HepG2 (cell line): ENCODE measurements around the gene SNAI3. TPM values are rescaled to one million over a fixed set of nuclear protein-coding genes. Genes with fewer than 3 reads are reported as not detected.

Source experiments
- ARHGAP35 ChIP-seq: sonication (generic); formaldehyde crosslinking; IDR thresholded peaks from 2 replicates; pipeline ENCODE4 v1.9.0; 2022; ENCODE audit warnings: mild to moderate bottlenecking, inconsistent platforms, moderate library complexity, missing genetic modification reagents, borderline replicate concordance
- ATF7 ChIP-seq, 2 experiments: fragments of 450-650 bp in 1 of 2; sonication (generic) in 1 of 2; formaldehyde crosslinking in 1 of 2; IDR thresholded peaks; 2 replicates each; pipeline versions ENCODE4 v1.4.0 to v1.6.1; 2016 to 2020; ENCODE audit warnings: antibody characterized with exemption in 1 of 2, mild to moderate bottlenecking in 1 of 2, missing genetic modification reagents in 1 of 2
- BRCA1 ChIP-seq: sonication (generic); formaldehyde crosslinking; IDR thresholded peaks from 2 replicates; pipeline ENCODE4 v1.4.0; 2020; ENCODE audit warnings: missing genetic modification reagents
- CEBPG ChIP-seq: IDR thresholded peaks from 2 replicates; pipeline ENCODE4 v1.6.1; 2016
- ELF4 ChIP-seq: sonication (generic); formaldehyde crosslinking; IDR thresholded peaks from 2 replicates; pipeline ENCODE4 v1.5.0; 2020; ENCODE audit warnings: missing genetic modification reagents, mild to moderate bottlenecking, moderate library complexity, borderline replicate concordance
- ESRRA ChIP-seq: sonication (generic); formaldehyde crosslinking; IDR thresholded peaks from 2 replicates; pipeline ENCODE4 v1.5.1; 2020; ENCODE audit warnings: mild to moderate bottlenecking, low read depth, missing genetic modification reagents
- KLF11 ChIP-seq: IDR thresholded peaks from 2 replicates; pipeline ENCODE4 v1.6.1; 2016; ENCODE audit warnings: missing compliant biosample characterization
- LCORL ChIP-seq, 2 experiments: fragments of 450-650 bp in 1 of 2; sonication (generic) in 1 of 2; formaldehyde crosslinking in 1 of 2; IDR thresholded peaks; 2 replicates each; pipeline versions ENCODE4 v1.5.0 to v1.6.1; 2017 to 2020; ENCODE audit warnings: antibody characterized with exemption in 1 of 2, missing genetic modification reagents in 1 of 2
- MED8 ChIP-seq: sonication (generic); formaldehyde crosslinking; IDR thresholded peaks from 2 replicates; pipeline ENCODE4 v1.8.1; 2023; ENCODE audit warnings: mild to moderate bottlenecking, missing genetic modification reagents; ENCODE audit not compliant: insufficient replicate concordance
- NKX3-1 ChIP-seq: sonication (generic); formaldehyde crosslinking; IDR thresholded peaks from 2 replicates; pipeline ENCODE4 v1.5.0; 2020; ENCODE audit warnings: missing genetic modification reagents
- PRPF4 ChIP-seq: fragments of 200-400 bp; formaldehyde crosslinking; IDR thresholded peaks from 2 replicates; pipeline ENCODE4 v1.6.1; 2016; ENCODE audit warnings: low read length, low read depth; ENCODE audit not compliant: poor library complexity, severe bottlenecking
- RNF219 ChIP-seq: sonication (generic); formaldehyde crosslinking; IDR thresholded peaks from 2 replicates; pipeline ENCODE4 v1.5.0; 2020; ENCODE audit warnings: mild to moderate bottlenecking, missing genetic modification reagents
- TAF1 ChIP-seq: sonication (generic); formaldehyde crosslinking; IDR thresholded peaks from 2 replicates; pipeline ENCODE4 v1.4.0; 2020; ENCODE audit warnings: missing genetic modification reagents
- TEAD3 ChIP-seq: optimal IDR thresholded peaks from 2 replicates; pipeline ENCODE3; 2016; ENCODE audit warnings: borderline replicate concordance
- THAP7 ChIP-seq: sonication (generic); formaldehyde crosslinking; IDR thresholded peaks from 2 replicates; pipeline ENCODE4 v1.8.1; 2023; ENCODE audit warnings: mild to moderate bottlenecking, missing genetic modification reagents
- THAP9 ChIP-seq: sonication (generic); formaldehyde crosslinking; IDR thresholded peaks from 2 replicates; pipeline ENCODE4; 2020; ENCODE audit warnings: missing genetic modification reagents, mild to moderate bottlenecking, borderline replicate concordance
- TOE1 ChIP-seq: sonication (generic); formaldehyde crosslinking; IDR thresholded peaks from 2 replicates; pipeline ENCODE4 v1.4.0; 2020; ENCODE audit warnings: mild to moderate bottlenecking, missing genetic modification reagents
- ZBTB7A ChIP-seq: sonication (generic); formaldehyde crosslinking; IDR thresholded peaks from 2 replicates; pipeline ENCODE4 v1.8.0; 2022; ENCODE audit warnings: mild to moderate bottlenecking, missing genetic modification reagents
- ZNF180 ChIP-seq: sonication (generic); formaldehyde crosslinking; IDR thresholded peaks from 2 replicates; pipeline ENCODE4 v1.4.0; 2020; ENCODE audit warnings: low read depth, missing genetic modification reagents, borderline replicate concordance
- ZNF446 ChIP-seq: sonication (generic); formaldehyde crosslinking; IDR thresholded peaks from 2 replicates; pipeline ENCODE4 v1.5.0; 2020; ENCODE audit warnings: mild to moderate bottlenecking, missing genetic modification reagents
- ZNF619 ChIP-seq: sonication (generic); formaldehyde crosslinking; IDR thresholded peaks from 2 replicates; pipeline ENCODE4 v1.4.0; 2020; ENCODE audit warnings: mild to moderate bottlenecking, missing genetic modification reagents
- ZNF660 ChIP-seq: sonication (generic); formaldehyde crosslinking; IDR thresholded peaks from 2 replicates; pipeline ENCODE4 v1.5.1; 2020; ENCODE audit warnings: mild to moderate bottlenecking, low read depth, missing genetic modification reagents, borderline replicate concordance
- ZSCAN31 ChIP-seq: sonication (generic); formaldehyde crosslinking; IDR thresholded peaks from 2 replicates; pipeline ENCODE4 v1.5.0; 2020; ENCODE audit warnings: low read depth, mild to moderate bottlenecking, missing genetic modification reagents
- polyA plus RNA-seq, 8 experiments: library from polyadenylated mRNA; depleted of rRNA in 3 of 8; stranded (reverse) in 7 of 8; unstranded in 1 of 8; fragments of >200 nt; fragmentation: Illumina TruSeq in 4 of 8; extraction: Trizol in 4 of 8; gene quantifications; 2 replicates each; pipeline versions ENCODE4 v1.2.1 to v1.2.3, GENCODE V29; 2011 to 2016; ENCODE audit warnings: low read depth in 4 of 8, missing spikeins in 1 of 8, mixed read lengths in 1 of 8; ENCODE audit not compliant: insufficient read depth in 1 of 8
- total RNA-seq, 5 experiments: library from RNA; depleted of rRNA; stranded (reverse); fragments of >200 nt; fragmentation: Illumina TruSeq; extraction: Trizol; gene quantifications; 2 replicates each; pipeline ENCODE4 v1.2.3, GENCODE V29; 2016; ENCODE audit warnings: low read depth in 1 of 5
- TF ChIP-seq, protein P1 (sequence below): sonication (generic); formaldehyde crosslinking; IDR thresholded peaks from 2 replicates; pipeline ENCODE4 v1.8.0; 2022; ENCODE audit warnings: mild to moderate bottlenecking, missing genetic modification reagents; ENCODE audit not compliant: insufficient replicate concordance

The SNAI3 gene
- total and polyA plus RNA-seq, 2 of the 13 experiments (the other 11 are each of a cell fraction or from before 2014, with no cell fraction given): 0.09 to 0.18 TPM

- TF ChIP-seq THAP9 (CRISPR knock-in tag) (no peak), PRPF4 (no peak), KLF11 (no peak), ZSCAN31 (CRISPR knock-in tag) (no peak), MED8 (CRISPR knock-in tag) (no peak), CEBPG (no peak), ESRRA (CRISPR knock-in tag) (no peak), ZNF619 (CRISPR knock-in tag) (no peak), ZNF180 (CRISPR knock-in tag) (no peak), ARHGAP35 (no peak; the same call in 1 of the 2 replicates), TOE1 (CRISPR knock-in tag) (no peak), RNF219 (CRISPR knock-in tag) (no peak), ATF7 (IDR thresholded peaks at IDR 0.05) (no peak), ATF7 (CRISPR knock-in tag; IDR thresholded peaks at IDR 0.05) (no peak), BRCA1 (no peak), ELF4 (CRISPR knock-in tag) (0 out of 2 replicates have a peak, but pooled peaks have one; percentile 57), LCORL (IDR thresholded peaks at IDR 0.05) (no peak), LCORL (CRISPR knock-in tag; IDR thresholded peaks at IDR 0.05) (no peak), TEAD3 (CRISPR knock-in tag) (no peak), TAF1 (no peak), THAP7 (CRISPR knock-in tag) (no peak), NKX3-1 (no peak), ZBTB7A (CRISPR knock-in tag) (0 out of 2 replicates have a peak, but pooled peaks have one; percentile 52), ZNF660 (no peak), ZNF446 (CRISPR knock-in tag) (no peak)
- TF ChIP-seq, protein P1, sequence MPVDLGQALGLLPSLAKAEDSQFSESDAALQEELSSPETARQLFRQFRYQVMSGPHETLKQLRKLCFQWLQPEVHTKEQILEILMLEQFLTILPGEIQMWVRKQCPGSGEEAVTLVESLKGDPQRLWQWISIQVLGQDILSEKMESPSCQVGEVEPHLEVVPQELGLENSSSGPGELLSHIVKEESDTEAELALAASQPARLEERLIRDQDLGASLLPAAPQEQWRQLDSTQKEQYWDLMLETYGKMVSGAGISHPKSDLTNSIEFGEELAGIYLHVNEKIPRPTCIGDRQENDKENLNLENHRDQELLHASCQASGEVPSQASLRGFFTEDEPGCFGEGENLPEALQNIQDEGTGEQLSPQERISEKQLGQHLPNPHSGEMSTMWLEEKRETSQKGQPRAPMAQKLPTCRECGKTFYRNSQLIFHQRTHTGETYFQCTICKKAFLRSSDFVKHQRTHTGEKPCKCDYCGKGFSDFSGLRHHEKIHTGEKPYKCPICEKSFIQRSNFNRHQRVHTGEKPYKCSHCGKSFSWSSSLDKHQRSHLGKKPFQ (CRISPR knock-in tag): no peak
These were observed 908 bp upstream of the SNAI3 start (continued) for GRCh38 chr16:88687254-88687576.
